H1 (cell line): Measurements from ENCODE around the gene OCEL1. TPM values are rescaled to one million over a fixed set of nuclear protein-coding genes. Genes with fewer than 3 reads are reported as not detected.

Source experiments
- JUN ChIP-seq: IDR thresholded peaks from 2 replicates; pipeline ENCODE4 v1.6.1; 2011; ENCODE audit warnings: low read depth, mild to moderate bottlenecking, improper control_type of control experiment, low read length
- polyA plus RNA-seq, 7 experiments: library from polyadenylated mRNA; depleted of rRNA in 3 of 7; stranded (reverse) in 5 of 7; unstranded in 2 of 7; fragments of >200 nt in 5 of 7; fragments of 200-250 nt in 2 of 7; gene quantifications; 1 replicate in 5 of 7; 2 replicates in 1 of 7; 4 replicates in 1 of 7; pipeline versions ENCODE4 v1.2.1 to v1.2.3, GENCODE V29; 2011 to 2013; ENCODE audit warnings: missing spikeins in 2 of 7, mixed read lengths in 2 of 7
- total RNA-seq: library from RNA; stranded (reverse); fragmentation: NEBNext Ultra II Directional; extraction: Animal tissue kit (Norgen Biotek cat#: 25700); gene quantifications from 2 replicates; pipeline ENCODE4 v1.2.1, GENCODE V29; 2021

OCEL1 gene
- total and polyA plus RNA-seq, 2 of the 8 experiments (the other 6 are each of a cell fraction or from before 2014, with no cell fraction given): 13.3 to 32.6 TPM

GRCh38 chr19:17232258-17232657 lies 6.2 kb downstream of the OCEL1 start (continued):
- TF ChIP-seq JUN: no peak
